ENCODE data around the gene ASTN2.

GRCh38 chr9:116979456-116979855, 435.4 kb downstream of the ASTN2 start:
- TF ChIP-seq POLR2AphosphoS5 (IDR thresholded peaks at IDR 0.05) = no peak
- no peak for TF ChIP-seq CTCF (IDR thresholded peaks at IDR 0.05)
- no peak for TF ChIP-seq POLR2A (IDR thresholded peaks at IDR 0.05)

Data from transverse colon (tissue), 4 donors.